Measurements from ENCODE around the gene ABO. TPM values are rescaled to one million over a fixed set of nuclear protein-coding genes. Genes with fewer than 3 reads are reported as not detected.

Gene ABO
- 1 to 10 TPM in 3 of 4 donors, under 1 TPM in 1; 0.85 to 3.2 (median 1.6) TPM for total RNA-seq

GRCh38 chr9:133275105-133276000 lies at the start of gene ABO:
Gene ABO (minus strand): TSS chr9:133275201.
- no peak for TF ChIP-seq CTCF (IDR thresholded peaks at IDR 0.05; ENCODE audit: low read depth)

GRCh38 chr9:133323991-133324703 lies 49.1 kb upstream of the ABO start:
- TF ChIP-seq CTCF (IDR thresholded peaks at IDR 0.05; ENCODE audit: low read depth), result no peak

GRCh38 chr9:133323211-133323610 lies 48.2 kb upstream of the ABO start:
- no peak for TF ChIP-seq CTCF (IDR thresholded peaks at IDR 0.05; ENCODE audit: low read depth)

GRCh38 chr9:133322701-133323100 lies 47.7 kb upstream of the ABO start:
- TF ChIP-seq CTCF (IDR thresholded peaks at IDR 0.05; ENCODE audit: low read depth), result no peak

GRCh38 chr9:133321411-133321935 lies 46.5 kb upstream of the ABO start:
- TF ChIP-seq CTCF (IDR thresholded peaks at IDR 0.05; ENCODE audit: low read depth), result no peak

GRCh38 chr9:133320421-133320881 lies 45.5 kb upstream of the ABO start:
- TF ChIP-seq CTCF (IDR thresholded peaks at IDR 0.05; ENCODE audit: low read depth), result no peak

GRCh38 chr9:133315997-133316396 lies 41.0 kb upstream of the ABO start:
- TF ChIP-seq CTCF (IDR thresholded peaks at IDR 0.05; ENCODE audit: low read depth), result no peak

Data from subcutaneous adipose tissue (tissue), 4 donors.